A549 (cell line): ENCODE measurements around the gene ADAM12.

Experiments used
- BHLHE40 ChIP-seq: IDR thresholded peaks from 2 replicates; pipeline ENCODE4 v1.6.1; 2012; ENCODE audit warnings: low read depth, low read length, inconsistent platforms
- POLR2A ChIP-seq: IDR thresholded peaks from 2 replicates; pipeline ENCODE4 v1.6.1; 2012; ENCODE audit warnings: mild to moderate bottlenecking, low read length
- TF ChIP-seq, protein P1 (sequence below): IDR thresholded peaks from 2 replicates; pipeline ENCODE4 v1.6.1; 2012
- TF ChIP-seq, protein P2 (sequence below): fragments of >200 bp; sonication (Bioruptor Twin); formaldehyde crosslinking; IDR thresholded peaks from 3 replicates; pipeline ENCODE4 v1.5.1; 2016

DNA sequence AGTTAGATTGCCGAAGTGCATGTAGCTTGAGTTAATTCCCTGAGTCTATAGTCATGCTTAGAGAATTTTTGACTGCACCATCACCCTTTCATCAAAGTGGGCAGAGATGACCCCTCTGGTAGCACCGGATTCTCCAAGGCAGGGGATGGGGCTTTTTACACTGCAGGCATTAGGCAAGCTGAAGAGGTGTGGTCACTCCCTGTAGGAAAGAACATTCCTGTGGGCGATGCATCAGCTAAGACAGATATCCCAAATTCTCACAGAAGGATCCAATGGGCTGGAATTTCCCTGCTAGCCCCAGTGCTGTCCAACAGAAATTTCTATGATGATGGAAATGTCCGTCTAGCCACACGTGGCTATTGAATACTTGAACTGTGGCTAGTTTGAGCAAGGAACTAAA, 118.2 kb downstream of the ADAM12 start:
- TF ChIP-seq POLR2A (no peak), BHLHE40 (no peak)
- TF ChIP-seq, protein P1, sequence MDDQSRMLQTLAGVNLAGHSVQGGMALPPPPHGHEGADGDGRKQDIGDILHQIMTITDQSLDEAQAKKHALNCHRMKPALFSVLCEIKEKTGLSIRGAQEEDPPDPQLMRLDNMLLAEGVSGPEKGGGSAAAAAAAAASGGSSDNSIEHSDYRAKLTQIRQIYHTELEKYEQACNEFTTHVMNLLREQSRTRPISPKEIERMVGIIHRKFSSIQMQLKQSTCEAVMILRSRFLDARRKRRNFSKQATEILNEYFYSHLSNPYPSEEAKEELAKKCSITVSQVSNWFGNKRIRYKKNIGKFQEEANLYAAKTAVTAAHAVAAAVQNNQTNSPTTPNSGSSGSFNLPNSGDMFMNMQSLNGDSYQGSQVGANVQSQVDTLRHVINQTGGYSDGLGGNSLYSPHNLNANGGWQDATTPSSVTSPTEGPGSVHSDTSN, result no peak
- TF ChIP-seq, protein P2, sequence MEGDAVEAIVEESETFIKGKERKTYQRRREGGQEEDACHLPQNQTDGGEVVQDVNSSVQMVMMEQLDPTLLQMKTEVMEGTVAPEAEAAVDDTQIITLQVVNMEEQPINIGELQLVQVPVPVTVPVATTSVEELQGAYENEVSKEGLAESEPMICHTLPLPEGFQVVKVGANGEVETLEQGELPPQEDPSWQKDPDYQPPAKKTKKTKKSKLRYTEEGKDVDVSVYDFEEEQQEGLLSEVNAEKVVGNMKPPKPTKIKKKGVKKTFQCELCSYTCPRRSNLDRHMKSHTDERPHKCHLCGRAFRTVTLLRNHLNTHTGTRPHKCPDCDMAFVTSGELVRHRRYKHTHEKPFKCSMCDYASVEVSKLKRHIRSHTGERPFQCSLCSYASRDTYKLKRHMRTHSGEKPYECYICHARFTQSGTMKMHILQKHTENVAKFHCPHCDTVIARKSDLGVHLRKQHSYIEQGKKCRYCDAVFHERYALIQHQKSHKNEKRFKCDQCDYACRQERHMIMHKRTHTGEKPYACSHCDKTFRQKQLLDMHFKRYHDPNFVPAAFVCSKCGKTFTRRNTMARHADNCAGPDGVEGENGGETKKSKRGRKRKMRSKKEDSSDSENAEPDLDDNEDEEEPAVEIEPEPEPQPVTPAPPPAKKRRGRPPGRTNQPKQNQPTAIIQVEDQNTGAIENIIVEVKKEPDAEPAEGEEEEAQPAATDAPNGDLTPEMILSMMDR, result no peak
